ENCODE data around the gene SLC35C1. TPM values are rescaled to one million over a fixed set of nuclear protein-coding genes. Genes with fewer than 3 reads are reported as not detected.
A peak's percentile ranks its signal among the peaks of the same experiment; 100 is the strongest.

Gene SLC35C1
- total RNA-seq, 8 experiments from 2014 or later = 4.5 to 27.2 (median 7.1) TPM

DNA sequence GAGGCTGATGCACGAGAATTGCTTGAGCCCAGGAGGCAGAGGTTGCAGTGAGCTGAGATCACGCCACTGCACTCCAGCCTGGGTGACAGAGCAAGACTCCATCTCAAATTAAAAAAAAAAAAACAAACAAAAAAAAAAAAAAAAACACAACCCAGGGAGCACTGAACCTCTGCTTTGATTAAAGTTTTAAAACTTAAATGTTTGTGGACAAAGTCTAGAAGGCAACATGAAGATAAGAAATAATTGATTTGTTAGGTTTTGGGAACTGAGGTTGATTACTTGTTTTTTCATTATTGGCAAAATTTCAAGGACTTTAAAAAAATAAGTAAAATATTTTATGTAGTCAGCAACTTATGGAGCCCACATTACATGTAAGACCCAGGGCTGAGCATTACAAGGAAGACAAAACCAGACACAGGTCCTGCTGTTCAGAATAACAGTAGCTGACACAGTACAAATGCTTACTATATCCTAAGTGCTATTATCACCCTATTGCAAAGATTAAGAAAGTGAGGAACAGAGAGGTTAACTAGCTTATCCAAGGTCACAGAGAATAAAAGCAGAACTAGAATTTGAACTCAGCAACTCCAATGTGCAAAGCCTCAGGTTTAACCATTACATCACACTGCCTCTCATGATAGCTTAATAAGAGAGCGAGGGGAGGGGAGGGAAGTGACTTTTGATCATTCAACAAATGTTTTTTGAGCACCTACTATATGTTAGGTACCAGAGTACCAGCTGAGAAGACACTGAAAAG, 40.1 kb downstream of the SLC35C1 start:
- 0 to 60% (median 33%) methylated on average over 1 to 3 of the region's 3 CpGs; no CpG with 5 or more reads in 2 of the 10 experiments for WGBS, 10 experiments
- ATAC-seq (replicated peaks in 6 of 8) = no peak
- Histone ChIP-seq H3K27ac (no peak overlapping the region), H3K4me1 (replicated peaks in 1 of 2) (peaks cover 9 to 11% of the 10 kb centered on the region in 2 donors), H3K4me3 (no peak overlapping the region)
- in situ Hi-C loops (cut with MboI; ENCODE audit: low pct_unique_long_range_greater_than_20kb in 2 of 9, low sequenced_read_pairs in 9 of 9, unreplicated experiment in 9 of 9) = no loop called here

DNA sequence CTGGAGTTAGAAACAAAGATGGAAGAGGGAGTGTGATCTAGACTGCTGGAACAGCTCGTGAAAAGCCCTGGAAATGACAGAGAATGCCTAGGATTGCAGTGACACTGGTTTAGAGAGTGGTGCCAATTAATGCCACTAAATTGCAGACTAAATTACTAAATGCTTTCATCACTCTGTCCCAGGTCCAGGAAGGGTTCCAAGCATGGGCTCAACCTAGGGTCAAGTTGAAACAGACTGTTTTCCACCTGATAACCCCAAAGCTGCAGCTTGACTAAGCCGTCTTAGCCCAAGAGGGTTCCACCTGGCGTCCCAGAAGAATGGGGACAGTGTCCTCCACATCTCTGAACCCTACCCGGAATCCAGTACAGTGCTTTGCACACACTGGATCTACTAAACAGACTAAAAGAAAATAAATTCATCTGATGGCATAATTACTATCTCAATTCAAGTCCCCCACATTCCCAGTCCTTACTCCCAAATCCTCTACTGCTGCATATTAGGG, 41.3 kb downstream of the SLC35C1 start:
- H3K4me3 ChIP-seq = no peak overlapping the region
- WGBS, 10 experiments = 17 to 86% (median 53%) methylated on average over 1 to 3 of the region's 4 CpGs
- in situ Hi-C loops (cut with MboI; ENCODE audit: low pct_unique_long_range_greater_than_20kb in 2 of 9, low sequenced_read_pairs in 9 of 9, unreplicated experiment in 9 of 9) = no loop called here
- no peak overlapping the region for H3K27ac ChIP-seq
- H3K4me1 ChIP-seq (replicated peaks in 1 of 2) = peaks cover 9 to 11% of the 10 kb centered on the region in 2 donors
- ATAC-seq (replicated peaks in 6 of 8) = no peak

DNA sequence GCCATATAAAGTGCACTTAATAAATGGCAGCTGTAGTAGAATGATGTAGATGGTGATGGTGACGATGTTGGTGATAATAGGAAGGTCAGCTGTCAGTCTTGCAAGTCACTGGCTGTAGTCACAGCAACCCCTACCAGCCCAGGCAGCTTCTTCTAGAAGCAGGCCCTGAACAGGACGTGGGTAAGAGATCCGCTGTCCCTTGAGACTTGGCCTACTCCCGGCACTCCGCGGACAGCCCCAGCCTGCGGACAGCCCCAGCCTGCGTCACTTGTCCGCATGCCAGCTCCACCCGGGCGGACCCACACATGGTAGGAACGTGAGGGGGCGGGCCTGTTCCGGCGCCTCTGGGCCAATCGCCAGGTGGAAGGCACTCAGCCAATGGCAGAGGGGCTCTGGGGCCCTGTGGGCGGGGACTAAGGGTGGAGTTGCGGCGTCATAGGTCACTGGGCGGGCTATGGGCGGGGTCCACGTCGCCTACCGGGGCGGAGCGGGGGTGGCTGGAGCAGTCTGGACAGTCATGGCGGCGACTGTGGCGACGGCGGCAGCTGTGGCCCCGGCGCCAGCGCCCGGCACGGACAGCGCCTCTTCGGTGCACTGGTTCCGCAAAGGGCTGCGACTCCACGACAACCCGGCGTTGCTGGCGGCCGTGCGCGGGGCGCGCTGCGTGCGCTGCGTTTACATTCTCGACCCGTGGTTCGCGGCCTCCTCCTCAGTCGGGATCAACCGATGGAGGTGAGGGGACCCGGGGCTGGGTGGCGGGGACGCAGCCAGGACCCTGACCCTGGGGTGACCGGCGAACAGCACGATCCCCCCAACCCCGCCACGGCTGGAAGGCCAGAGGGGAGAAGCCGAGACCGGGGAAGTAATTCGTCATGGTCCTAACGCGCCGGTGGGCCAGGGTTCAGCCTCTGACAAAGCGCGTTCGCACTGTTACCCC, 42.3 kb downstream of the SLC35C1 start, which contains the start of gene CRY2:
TSS of gene CRY2 (plus strand) at position 502 of the 937 bp plus-strand sequence. CDS start at position 518, 16 bp downstream.
- Histone ChIP-seq H3K27ac (peak within 1 kb of the TSS; percentile 86 to 88), H3K4me1 (replicated peaks in 1 of 2) (peaks cover 15 to 19% of the 10 kb centered on the region in 2 donors), H3K4me3 (peak within 1 kb of the TSS; percentile 71 to 94 (median 90))
- 0 to 6% (median 2%) methylated on average over 1 to 9 of the region's 75 CpGs; no CpG with 5 or more reads in 5 of the 10 experiments for WGBS, 10 experiments
- in situ Hi-C loops (cut with MboI; ENCODE audit: low pct_unique_long_range_greater_than_20kb in 2 of 9, low sequenced_read_pairs in 9 of 9, unreplicated experiment in 9 of 9) = no loop called here
- peak; percentile 74 to 94 (median 90) for ATAC-seq (replicated peaks in 6 of 8)

DNA sequence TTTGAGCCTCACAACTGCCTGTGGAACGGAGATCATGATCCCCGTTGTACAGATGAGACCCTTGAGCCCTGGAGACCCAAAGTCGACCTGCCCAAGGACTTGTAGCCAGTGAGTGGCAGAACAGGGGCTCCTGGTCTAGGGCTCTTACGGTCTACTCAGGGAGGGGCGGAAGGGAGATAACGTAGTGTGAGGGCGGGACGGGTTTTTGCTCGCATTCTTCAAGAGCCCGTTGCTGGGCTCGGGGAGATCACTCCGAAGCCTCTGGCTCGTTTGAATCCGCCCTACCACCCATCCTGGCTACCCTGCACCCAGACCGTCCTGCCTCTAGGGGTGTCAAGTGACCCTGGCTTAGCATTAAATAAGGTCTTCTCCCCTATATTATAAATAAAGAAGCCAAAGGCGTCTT, 43.0 kb downstream of the SLC35C1 start:
- Histone ChIP-seq H3K4me3 (peak overlapping the region; percentile 71 to 94 (median 90)), H3K4me1 (replicated peaks in 1 of 2) (peaks cover 15 to 19% of the 10 kb centered on the region in 2 donors), H3K27ac (peak overlapping the region; percentile 86 to 88)
- in situ Hi-C loops (cut with MboI; ENCODE audit: low pct_unique_long_range_greater_than_20kb in 2 of 9, low sequenced_read_pairs in 9 of 9, unreplicated experiment in 9 of 9) = no loop called here
- peak; percentile 10 to 49 (median 30) for ATAC-seq (replicated peaks in 6 of 8)
- WGBS, 10 experiments = 0 to 4% (median 0%) methylated on average over 2 to 12 of the region's 16 CpGs; no CpG with 5 or more reads in 2 of the 10 experiments

DNA sequence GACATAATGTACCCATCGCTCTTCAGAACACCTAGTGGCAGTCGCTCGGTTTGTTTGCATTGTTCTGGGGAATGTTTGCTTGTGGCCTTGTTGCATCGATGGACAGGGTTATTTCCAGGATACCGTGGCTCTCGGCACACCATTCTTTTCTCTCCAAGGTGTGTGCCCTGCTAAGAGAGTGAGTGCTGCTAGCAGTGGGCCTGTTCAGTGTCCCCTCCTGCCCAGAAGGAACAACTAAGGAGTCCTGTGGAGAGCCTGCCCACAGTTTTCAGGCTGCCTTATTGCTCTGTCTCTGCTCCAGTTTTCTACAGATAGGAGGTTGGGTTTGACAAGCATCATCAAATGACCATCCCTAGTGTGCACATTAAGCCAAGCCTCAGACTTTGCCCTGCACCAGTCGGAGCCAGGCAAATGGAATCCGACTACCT, 43.7 kb downstream of the SLC35C1 start:
- Histone ChIP-seq H3K27ac (no peak overlapping the region), H3K4me1 (replicated peaks in 1 of 2) (peaks cover 15 to 19% of the 10 kb centered on the region in 2 donors), H3K4me3 (peak overlapping the region; percentile 71 to 94 (median 90))
- 0 to 100% (median 40%) methylated on average over 1 to 6 of the region's 8 CpGs; no CpG with 5 or more reads in 4 of the 10 experiments for WGBS, 10 experiments
- in situ Hi-C loops (cut with MboI; ENCODE audit: low pct_unique_long_range_greater_than_20kb in 2 of 9, low sequenced_read_pairs in 9 of 9, unreplicated experiment in 9 of 9) = no loop called here
- ATAC-seq (replicated peaks in 6 of 8) = no peak

DNA sequence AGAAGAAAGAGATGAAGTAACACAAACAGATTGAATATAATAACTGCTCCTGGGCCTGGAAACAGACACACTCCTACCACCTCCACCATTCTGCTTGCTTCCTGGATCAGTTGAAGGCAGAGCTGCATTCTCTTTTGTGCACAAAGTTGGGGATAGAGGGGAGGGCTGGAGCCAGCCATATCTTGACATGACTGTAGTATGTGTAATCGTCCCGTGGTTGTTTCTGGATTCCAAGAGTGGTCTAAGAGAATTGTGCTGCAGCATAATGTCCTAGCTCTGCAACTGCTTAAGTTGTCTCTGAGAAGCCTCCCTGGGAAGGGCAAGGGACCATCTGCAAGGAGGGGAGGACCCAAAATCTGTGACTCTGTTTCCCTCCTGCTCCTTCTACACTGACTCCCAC, 45.5 kb downstream of the SLC35C1 start:
- Histone ChIP-seq H3K4me1 (replicated peaks in 1 of 2) (peaks cover 15 to 19% of the 10 kb centered on the region in 2 donors), H3K27ac (no peak overlapping the region), H3K4me3 (no peak overlapping the region)
- ATAC-seq (replicated peaks in 6 of 8) = no peak
- 20 to 84% (median 38%) methylated on average over 2 of the region's 2 CpGs; no CpG with 5 or more reads in 6 of the 10 experiments for WGBS, 10 experiments
- in situ Hi-C loops (cut with MboI; ENCODE audit: low pct_unique_long_range_greater_than_20kb in 2 of 9, low sequenced_read_pairs in 9 of 9, unreplicated experiment in 9 of 9) = no loop called here

DNA sequence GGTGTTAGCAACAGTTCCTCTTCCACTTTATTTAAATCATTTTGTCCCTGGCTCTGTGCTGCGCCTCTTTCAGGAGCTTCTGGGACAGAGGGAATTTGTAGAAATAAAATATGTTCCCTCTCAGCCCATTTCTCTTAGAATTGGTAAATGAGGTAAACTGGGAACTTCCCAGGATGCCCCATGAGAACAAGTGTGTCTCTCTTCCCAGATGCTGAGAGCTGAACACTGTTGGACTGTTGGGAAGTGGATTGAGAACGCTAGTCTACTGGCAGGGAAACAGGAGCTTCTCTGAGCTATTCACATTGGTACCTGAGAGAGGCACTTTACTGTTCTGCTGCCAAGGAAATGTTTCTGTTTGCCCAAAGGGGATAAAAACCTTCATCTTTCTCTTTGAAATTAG, 46.3 kb downstream of the SLC35C1 start:
- WGBS, 10 experiments = 17 to 100% (median 82%) methylated on average over 1 to 2 of the region's 2 CpGs; no CpG with 5 or more reads in 2 of the 10 experiments
- H3K4me3 ChIP-seq = no peak overlapping the region
- peaks cover 15 to 19% of the 10 kb centered on the region in 2 donors for H3K4me1 ChIP-seq (replicated peaks in 1 of 2)
- no peak overlapping the region for H3K27ac ChIP-seq
- in situ Hi-C loops (cut with MboI; ENCODE audit: low pct_unique_long_range_greater_than_20kb in 2 of 9, low sequenced_read_pairs in 9 of 9, unreplicated experiment in 9 of 9) = no loop called here
- ATAC-seq (replicated peaks in 6 of 8) = no peak

DNA sequence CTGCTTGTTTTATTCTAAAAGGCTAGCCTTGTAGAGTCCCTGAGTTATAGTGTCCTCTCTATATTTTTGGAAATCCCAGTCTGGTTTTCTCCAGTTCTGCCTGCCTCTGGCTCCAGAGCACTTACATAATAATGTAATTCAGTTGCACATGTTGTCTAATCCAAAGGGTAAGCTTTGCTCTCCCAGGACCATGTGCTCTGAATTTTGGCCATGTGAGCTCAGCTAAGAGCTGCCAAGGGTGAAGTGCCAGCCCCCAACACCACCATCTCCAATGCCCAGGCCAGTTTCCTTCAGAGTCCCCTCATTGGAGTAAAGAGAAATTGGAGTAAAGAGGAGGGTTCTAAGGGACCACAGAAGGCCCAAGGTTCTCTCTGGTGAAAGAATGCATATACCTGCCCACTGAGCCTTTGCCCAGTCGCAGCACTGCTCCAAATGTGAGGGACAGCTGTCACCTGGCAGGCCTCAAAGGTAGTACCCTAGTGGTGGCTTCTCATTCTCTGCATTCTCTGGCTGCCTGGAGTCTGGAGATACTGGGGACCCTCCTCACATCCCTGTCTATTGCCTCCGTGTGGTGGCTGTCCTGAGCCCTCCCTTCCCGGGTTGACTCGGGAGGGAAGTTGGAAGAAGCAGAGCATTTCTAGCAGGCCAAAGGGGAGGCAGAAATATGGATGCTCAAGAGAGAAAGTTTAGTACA, 47.2 kb downstream of the SLC35C1 start:
- 0 to 80% (median 32%) methylated on average over 1 to 4 of the region's 4 CpGs; no CpG with 5 or more reads in 4 of the 10 experiments for WGBS, 10 experiments
- in situ Hi-C loops (cut with MboI; ENCODE audit: low pct_unique_long_range_greater_than_20kb in 2 of 9, low sequenced_read_pairs in 9 of 9, unreplicated experiment in 9 of 9) = no loop called here
- Histone ChIP-seq H3K27ac (no peak overlapping the region), H3K4me1 (replicated peaks in 1 of 2) (peaks cover 15 to 19% of the 10 kb centered on the region in 2 donors), H3K4me3 (no peak overlapping the region)
- ATAC-seq (replicated peaks in 6 of 8) = no peak

DNA sequence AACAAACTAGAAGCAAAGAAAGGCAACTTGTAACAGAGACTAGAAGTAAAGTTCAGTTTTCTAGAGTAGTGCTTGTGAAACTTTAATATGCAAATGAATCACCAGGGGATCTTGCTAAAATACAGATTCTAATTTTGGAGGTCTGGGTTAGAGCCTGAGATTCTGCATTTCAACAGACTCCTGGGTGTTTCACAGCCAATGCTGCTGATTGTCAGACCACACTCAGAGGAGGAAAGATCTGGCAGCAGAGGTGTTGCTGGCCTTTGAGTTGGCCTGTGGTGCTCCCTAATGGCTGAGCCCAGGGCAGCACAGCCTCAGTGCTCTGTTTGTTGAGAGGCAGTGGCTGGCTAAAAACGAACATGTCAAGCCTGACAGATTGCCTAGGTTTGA, 47.8 kb downstream of the SLC35C1 start:
- Histone ChIP-seq H3K4me3 (no peak overlapping the region), H3K27ac (no peak overlapping the region), H3K4me1 (replicated peaks in 1 of 2) (peaks cover 15 to 19% of the 10 kb centered on the region in 2 donors)
- 0 to 20% (median 0%) methylated on average over 1 of the region's 1 CpG; no CpG with 5 or more reads in 5 of the 10 experiments for WGBS, 10 experiments
- peak in 1 of 8 experiments; percentile 4 for ATAC-seq (replicated peaks in 6 of 8)
- in situ Hi-C loops (cut with MboI; ENCODE audit: low pct_unique_long_range_greater_than_20kb in 2 of 9, low sequenced_read_pairs in 9 of 9, unreplicated experiment in 9 of 9) = no loop called here

DNA sequence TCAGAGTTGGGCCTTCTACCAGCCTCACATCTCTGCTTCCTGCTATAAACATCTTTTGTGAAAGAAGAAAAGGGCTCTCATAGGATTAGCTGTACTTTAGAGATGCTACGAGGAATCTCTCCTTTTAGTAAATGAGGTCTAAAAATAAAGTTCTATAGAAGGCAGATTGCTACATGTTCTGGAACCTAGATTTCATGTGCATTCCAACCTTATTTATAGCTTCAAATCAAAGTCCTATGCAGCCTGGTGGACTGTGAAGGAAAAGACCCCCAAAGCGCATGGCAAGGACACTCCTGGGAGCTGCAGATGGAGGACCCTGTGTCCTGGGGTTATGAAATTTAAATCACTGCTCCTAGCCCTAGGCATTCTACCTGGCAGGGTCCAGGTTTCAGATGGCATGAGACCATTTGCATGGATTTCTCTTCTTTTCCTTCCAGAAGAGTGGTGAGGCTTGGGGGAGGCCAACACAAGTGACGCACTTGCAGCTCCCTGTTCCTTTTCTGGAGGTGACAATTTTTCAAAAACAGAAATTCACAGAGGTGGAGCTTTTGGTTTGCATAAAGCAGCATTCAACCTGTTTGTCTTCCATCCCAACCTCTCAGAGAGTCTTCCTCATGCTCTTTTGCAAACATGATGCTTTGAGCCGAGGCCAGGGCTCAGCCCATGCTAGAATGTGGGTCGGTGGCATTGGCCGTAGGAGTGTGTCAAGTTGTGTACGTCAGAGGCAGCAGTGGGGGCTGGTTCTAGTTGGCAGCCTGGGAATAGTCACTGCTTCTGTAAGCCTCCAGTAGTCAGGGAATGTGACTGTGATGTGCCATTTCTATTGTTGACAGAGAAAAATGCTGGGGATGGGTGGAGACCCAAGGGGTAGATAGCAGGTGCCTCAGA, 48.6 kb downstream of the SLC35C1 start:
- in situ Hi-C loops (cut with MboI; ENCODE audit: low pct_unique_long_range_greater_than_20kb in 2 of 9, low sequenced_read_pairs in 9 of 9, unreplicated experiment in 9 of 9) = no loop called here
- WGBS, 10 experiments = 46 to 100% (median 96%) methylated on average over 1 to 4 of the region's 7 CpGs; no CpG with 5 or more reads in 1 of the 10 experiments
- H3K4me3 ChIP-seq = no peak overlapping the region
- peaks cover 14 to 17% of the 10 kb centered on the region in 2 donors for H3K4me1 ChIP-seq (replicated peaks in 1 of 2)
- ATAC-seq (replicated peaks in 6 of 8) = no peak
- no peak overlapping the region for H3K27ac ChIP-seq

DNA sequence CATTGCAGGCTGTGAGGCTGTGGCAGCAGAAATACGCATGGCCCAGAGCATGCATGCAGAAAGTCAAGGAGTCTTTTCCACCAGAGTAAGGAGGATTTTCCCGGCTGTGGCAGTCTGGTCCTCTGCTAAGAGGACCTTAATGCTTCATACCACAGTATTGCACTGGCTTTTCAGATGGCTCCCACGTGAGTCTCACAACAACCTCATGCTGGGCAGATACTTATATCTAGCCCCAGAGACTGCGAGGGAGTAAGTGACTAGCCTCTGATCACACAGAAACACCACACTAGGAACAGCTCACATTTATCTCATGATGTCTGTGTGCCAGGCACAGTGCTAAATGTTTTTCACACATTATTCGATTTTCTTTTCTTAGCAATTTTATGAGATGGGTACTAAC, 50.4 kb downstream of the SLC35C1 start:
- no peak overlapping the region for H3K4me3 ChIP-seq
- peaks cover 6 to 8% of the 10 kb centered on the region in 2 donors for H3K4me1 ChIP-seq (replicated peaks in 1 of 2)
- ATAC-seq (replicated peaks in 6 of 8) = peak in 1 of 8 experiments; percentile 46
- 0 to 78% (median 35%) methylated on average over 1 to 3 of the region's 5 CpGs; no CpG with 5 or more reads in 3 of the 10 experiments for WGBS, 10 experiments
- no peak overlapping the region for H3K27ac ChIP-seq
- in situ Hi-C loops (cut with MboI; ENCODE audit: low pct_unique_long_range_greater_than_20kb in 2 of 9, low sequenced_read_pairs in 9 of 9, unreplicated experiment in 9 of 9) = no loop called here
